HG03095 (cell line): ENCODE results near the gene UBE2L3.
"Not testable (repeated sequence)": the region's sequence is repeated elsewhere in the genome, so short reads cannot be mapped to it uniquely, and the experiment has no call there.

Experiments used
- ATAC-seq: cut with Tn5 transposase; IDR thresholded peaks from one replicate; pipeline ENCODE4 v1.9.1; 2021; ENCODE audit warnings: moderate library complexity; ENCODE audit not compliant: unreplicated experiment

UBE2L3 gene

GRCh38 chr22:21567456-21568346 is at the start of gene UBE2L3:
Gene UBE2L3, plus strand, starts transcription at chr22:21567714. Its CDS starts 31 bp downstream, at chr22:21567745.
- no peak for ATAC-seq

- ATAC-seq = not testable (repeated sequence)
Measured at GRCh38 chr22:21526705-21527500, 40.6 kb upstream of the UBE2L3 start.

GRCh38 chr22:21531525-21531924 is 36.0 kb upstream of the UBE2L3 start:
- not testable (repeated sequence) for ATAC-seq

- ATAC-seq = not testable (repeated sequence)
Measured at GRCh38 chr22:21532863-21533648, 34.5 kb upstream of the UBE2L3 start.

GRCh38 chr22:21539862-21540261 is 27.7 kb upstream of the UBE2L3 start:
- ATAC-seq = not testable (repeated sequence)

GRCh38 chr22:21544432-21545322 is 22.8 kb upstream of the UBE2L3 start:
- ATAC-seq = not testable (repeated sequence)

- ATAC-seq = not testable (repeated sequence)
Measured at GRCh38 chr22:21549558-21549957, 18.0 kb upstream of the UBE2L3 start.

- not testable (repeated sequence) for ATAC-seq
Measured at GRCh38 chr22:21550008-21550677, 17.4 kb upstream of the UBE2L3 start.

- ATAC-seq = not testable (repeated sequence)
Measured at GRCh38 chr22:21550678-21551047, 16.9 kb upstream of the UBE2L3 start.

GRCh38 chr22:21551361-21551760 is 16.2 kb upstream of the UBE2L3 start, which contains the start of gene RIMBP3C:
Gene RIMBP3C, minus strand, starts transcription at chr22:21551461. Its CDS starts 485 bp downstream, at chr22:21550976.
- not testable (repeated sequence) for ATAC-seq

- not testable (repeated sequence) for ATAC-seq
Measured at GRCh38 chr22:21559345-21560125, 8.0 kb upstream of the UBE2L3 start.

- ATAC-seq = not testable (repeated sequence)
Measured at GRCh38 chr22:21560657-21561056, 6.9 kb upstream of the UBE2L3 start.

- no peak for ATAC-seq
Measured at GRCh38 chr22:21563912-21564311, 3.6 kb upstream of the UBE2L3 start.

- no peak for ATAC-seq
Measured at GRCh38 chr22:21564411-21564810, 3.1 kb upstream of the UBE2L3 start.

- no peak for ATAC-seq
Measured at GRCh38 chr22:21568347-21569075, 997 bp downstream of the UBE2L3 start.

GRCh38 chr22:21569076-21569427 is 1.5 kb downstream of the UBE2L3 start:
- ATAC-seq = not testable (repeated sequence)

- ATAC-seq = no peak
Measured at GRCh38 chr22:21569459-21570170, 2.1 kb downstream of the UBE2L3 start.
